HG02981 (cell line): ENCODE results near the gene VAV3.
"Not testable (repeated sequence)": the region's sequence is repeated elsewhere in the genome, so short reads cannot be mapped to it uniquely, and the experiment has no call there.

Source experiments
- ATAC-seq: cut with Tn5 transposase; IDR thresholded peaks from one replicate; pipeline ENCODE4 v1.9.1; 2021; ENCODE audit warnings: mild to moderate bottlenecking, moderate library complexity; ENCODE audit not compliant: unreplicated experiment

The VAV3 gene

DNA sequence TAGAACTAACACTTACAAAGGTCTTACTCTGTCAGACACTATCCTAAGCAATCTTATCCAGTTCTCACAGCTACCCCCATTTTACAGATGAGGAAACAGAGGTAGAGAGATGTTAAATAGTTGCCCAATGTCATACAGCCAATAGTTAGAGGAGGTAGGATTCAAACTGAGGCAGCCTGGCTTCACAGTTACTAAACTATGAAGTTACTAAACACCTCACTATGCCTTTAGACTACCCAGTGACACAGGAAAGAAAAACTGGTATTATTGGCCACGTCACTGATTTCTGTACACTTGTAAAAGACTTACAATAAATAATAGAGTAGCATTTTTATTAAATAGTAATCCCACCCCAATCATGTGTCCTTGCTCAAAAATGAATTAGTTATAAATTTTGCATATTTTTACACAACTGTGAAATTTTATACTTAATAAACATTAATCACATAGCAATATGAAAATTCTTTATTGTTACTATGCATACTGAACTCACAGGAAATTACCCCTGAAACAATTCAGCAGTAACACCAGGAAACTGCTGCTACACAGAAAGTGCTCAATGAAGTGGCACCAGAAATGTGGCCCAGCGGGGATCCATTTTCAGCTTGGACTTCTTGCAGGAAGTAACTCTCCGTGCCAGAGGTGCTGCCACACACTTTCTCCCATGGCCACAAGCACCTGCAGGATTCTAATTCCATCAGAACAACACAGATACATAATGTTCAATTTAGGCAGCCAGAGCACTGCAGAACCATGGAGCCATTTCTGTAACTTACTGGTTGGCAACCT, 69.4 kb downstream of the VAV3 start:
- no peak for ATAC-seq

DNA sequence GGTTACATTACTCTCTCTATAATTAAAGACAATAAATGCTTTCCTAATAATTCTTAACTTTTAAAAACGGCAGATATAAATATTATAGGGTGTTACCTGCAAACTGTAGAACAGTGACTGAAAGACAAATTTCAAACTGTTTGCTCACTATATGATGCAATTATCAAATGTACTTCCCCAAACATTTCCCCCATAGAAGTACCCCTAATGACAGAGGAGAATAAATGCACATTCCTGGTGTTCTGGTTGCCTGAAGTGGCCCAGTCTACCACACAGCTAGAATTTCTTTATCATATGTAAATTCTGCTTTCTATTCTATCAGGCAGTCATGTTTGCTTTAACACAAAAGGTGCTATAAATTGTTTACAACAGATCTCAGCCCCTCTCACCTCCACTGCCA, 70.4 kb downstream of the VAV3 start:
- ATAC-seq, result no peak

GRCh38 chr1:107893350-107893749, 71.6 kb downstream of the VAV3 start:
- ATAC-seq, result not testable (repeated sequence)

- no peak for ATAC-seq
Measured at GRCh38 chr1:107889524-107889923, 75.5 kb downstream of the VAV3 start.

DNA sequence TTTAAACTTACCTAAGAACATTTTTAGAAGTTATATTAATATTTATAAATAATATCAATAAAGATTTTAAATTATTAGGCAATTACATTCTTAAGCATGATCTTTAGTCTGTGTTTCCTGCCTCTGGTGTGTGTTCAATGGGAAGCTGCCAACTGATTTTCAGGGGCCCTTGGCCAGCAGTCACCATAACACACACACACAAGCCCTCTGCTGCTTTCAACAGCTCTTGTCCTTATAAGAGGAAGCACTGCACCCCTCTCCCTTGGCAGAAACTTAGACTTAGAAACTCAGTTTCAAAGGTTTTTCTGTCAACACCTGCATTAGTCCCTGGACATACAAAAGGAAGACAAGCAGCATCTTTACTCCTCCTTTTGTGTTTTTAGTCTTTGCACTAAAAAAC, 81.4 kb downstream of the VAV3 start:
- ATAC-seq, result no peak

DNA sequence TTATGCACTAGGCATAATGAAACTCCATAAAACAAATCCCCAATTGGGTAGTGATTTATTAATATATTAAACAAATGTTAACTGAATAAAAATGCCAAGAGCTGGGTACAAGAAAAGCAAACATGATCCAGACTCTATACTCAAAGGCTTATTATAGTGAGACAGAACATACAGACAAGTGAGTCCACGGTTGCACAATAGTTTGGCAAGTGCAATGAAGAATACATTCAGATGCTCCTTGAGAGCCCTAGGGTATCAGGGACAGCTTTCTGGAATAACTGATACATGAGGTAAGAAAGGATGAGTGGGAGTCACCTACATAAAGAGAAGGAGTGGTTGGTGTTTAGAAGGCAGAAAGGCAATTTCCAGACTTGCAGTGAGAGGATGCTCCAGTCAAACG, 85.1 kb downstream of the VAV3 start:
- ATAC-seq, result no peak

DNA sequence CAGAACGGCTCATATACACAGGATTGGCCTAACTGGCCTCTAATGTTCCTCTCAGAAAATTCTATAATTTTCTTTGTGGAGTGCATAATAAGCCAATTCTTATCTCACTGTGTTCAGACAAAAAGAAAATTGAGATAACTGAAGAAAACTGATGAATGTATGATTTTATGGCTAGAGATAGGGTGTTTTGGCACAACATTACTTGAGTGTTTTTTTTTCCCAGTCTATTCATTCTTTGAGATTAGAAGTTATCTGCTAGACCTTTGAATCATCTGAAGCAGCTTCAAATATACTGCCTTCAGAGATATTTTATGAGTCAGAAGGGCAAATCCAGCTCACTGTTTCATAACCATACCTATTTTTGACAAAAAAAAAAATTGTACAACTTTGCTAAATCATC, 85.6 kb downstream of the VAV3 start:
- no peak for ATAC-seq

DNA sequence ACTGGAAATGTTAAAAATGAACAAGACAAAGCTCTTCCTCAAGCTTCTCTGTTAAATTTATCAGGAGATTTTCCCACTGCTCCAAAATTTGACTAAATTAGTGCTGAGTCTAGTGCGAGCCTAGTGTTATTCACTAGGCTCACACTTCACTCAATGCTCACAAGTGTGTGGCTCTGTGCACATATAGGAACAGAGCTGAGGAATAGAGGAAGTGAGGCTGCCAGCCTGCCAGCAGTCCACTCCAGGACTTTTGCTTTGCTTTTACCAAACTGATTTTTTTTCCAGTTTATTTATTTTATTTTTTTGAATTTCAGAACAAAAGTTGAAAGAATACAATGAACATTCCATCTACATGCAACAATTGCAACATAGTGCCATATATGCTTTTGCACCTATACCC, 87.2 kb downstream of the VAV3 start:
- ATAC-seq, result no peak

GRCh38 chr1:107877092-107877491, 87.9 kb downstream of the VAV3 start:
- ATAC-seq, result no peak

DNA sequence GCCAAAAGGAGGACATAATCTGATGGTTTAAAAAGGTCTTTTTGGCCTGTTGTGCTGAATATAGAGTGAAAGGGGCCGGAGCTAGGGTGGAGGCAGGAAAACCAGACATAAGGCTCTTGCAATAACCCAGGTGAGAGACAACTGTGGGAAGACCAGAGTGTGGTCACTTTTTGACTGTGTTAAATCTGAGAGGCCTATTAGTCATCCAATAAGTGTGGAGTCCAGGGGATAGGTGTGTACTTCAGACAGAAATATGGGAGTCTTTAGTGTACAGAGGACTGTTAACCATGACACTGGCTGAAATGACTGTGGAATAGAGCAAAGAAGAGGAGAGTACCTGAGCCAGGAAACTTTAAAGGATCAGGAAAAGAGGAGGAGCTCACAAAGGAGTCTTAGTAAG, 89.3 kb downstream of the VAV3 start:
- ATAC-seq, result no peak

- ATAC-seq, result no peak
Measured at GRCh38 chr1:107874221-107874620, 90.8 kb downstream of the VAV3 start.

- ATAC-seq, result no peak
Measured at GRCh38 chr1:107871687-107872395, 93.1 kb downstream of the VAV3 start.

DNA sequence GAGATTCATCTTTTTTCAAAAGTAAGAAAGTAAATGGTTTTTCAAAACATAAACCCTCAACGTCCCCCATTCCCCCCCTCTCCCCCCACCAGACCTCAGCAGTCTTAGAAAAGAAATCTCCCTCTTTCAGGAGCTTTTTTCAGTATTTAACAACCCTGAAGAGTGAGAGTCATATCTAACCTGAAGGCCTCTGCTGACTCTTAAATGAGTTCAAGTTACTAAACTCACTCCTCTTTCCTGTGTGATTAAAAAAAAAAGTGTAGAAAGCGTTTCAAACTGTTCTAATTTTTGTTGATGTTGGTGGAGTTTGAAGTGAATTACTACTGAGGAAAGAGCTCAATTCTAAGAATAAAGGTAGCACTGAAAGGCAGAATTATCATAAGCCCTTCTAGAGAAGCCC, 93.7 kb downstream of the VAV3 start:
- ATAC-seq, result no peak

DNA sequence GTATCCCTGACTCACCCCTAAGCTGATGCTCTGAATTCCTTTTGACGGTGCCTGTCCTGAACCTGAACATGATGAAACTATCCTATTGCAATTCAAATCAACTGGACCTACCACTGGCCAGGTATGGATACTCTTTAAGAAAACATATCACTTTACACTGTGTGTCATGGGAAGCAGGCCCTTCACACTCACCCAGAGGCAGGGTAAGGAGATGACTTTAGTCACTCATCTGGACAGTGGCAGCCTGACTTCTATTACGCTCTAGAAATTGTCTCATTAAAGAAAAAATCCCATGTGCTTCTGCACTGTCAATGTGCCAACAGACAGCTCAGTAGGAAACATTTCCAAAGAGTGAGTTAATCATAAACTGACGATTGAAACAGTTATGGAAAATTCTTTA, 94.3 kb downstream of the VAV3 start:
- no peak for ATAC-seq

- ATAC-seq, result no peak
Measured at GRCh38 chr1:107867897-107868296, 97.1 kb downstream of the VAV3 start.

DNA sequence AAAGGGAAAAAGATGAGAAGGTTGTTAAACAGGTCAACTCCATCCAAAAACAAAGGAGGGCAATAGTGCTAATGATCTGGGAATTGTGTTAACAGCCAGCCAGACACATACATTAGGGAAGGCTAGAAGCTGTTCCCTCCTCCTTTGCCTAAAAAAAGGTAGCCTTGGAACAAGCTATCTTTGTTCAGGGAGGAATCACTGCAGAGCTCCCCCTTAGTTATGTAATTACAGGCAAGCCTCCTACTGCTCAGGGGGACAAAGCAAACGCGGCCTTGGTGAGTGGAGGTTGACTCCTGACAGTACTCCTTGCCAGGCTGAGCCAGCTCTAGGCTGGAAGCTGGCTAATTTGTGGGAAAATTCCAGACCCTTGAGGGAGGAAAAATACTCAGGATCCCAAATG, 97.6 kb downstream of the VAV3 start:
- no peak for ATAC-seq

DNA sequence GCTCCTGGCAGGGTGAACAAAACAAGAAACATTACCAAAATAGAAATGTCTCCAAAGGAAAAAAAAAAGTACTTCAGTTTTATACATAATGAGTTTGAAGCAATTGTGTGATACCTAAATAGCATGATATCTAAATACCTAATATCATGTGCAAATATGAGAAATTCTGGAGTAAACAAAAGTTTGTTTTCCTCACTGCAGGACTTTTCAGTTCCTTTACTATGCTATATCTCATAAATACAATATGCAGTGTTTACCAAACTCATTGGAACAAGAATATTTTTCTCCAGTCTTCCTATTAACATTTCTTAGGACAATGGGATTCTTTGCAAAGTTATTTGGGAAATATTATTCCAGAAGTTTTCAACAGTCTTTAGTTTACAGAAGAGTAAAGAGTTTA, 98.1 kb downstream of the VAV3 start:
- ATAC-seq, result no peak

- no peak for ATAC-seq
Measured at GRCh38 chr1:107865627-107866026, 99.4 kb downstream of the VAV3 start.

DNA sequence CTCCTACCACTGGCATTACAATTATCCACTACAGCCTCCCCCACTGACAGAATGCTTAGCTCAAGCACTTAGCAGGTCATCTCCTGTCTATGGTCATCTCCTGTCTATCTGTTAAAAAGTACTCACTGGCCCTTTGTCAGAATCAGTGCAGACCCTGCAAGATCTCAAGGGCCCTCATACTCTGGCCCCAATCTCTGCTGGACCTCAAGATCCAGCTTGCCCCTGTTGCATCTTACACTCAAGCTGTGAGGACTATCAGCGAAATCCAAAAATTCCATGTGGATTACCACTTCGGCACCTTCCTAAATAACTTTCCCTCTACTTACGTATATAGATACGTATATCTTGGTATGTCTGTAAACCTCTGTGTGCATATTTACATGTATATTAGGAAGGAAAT, 101.6 kb downstream of the VAV3 start:
- no peak for ATAC-seq

DNA sequence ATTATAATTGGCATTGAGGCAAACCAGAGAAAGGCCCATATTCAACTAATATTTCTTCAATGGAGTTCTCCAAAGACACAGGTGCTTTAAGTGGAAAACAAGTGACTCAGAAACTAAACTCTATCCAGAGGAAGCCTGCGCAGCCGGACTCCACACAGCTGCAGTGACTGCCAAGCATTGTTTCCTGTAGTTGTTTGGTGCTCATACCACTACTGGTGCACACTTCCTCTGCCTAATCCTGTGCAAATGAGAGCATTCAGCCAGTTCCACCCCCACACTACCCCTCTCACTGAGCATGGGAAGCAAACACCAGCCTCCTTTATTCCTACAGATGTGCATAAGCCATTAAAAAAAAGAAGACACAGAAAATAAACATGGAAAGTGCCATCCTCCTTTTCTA, 102.9 kb downstream of the VAV3 start:
- ATAC-seq, result no peak

DNA sequence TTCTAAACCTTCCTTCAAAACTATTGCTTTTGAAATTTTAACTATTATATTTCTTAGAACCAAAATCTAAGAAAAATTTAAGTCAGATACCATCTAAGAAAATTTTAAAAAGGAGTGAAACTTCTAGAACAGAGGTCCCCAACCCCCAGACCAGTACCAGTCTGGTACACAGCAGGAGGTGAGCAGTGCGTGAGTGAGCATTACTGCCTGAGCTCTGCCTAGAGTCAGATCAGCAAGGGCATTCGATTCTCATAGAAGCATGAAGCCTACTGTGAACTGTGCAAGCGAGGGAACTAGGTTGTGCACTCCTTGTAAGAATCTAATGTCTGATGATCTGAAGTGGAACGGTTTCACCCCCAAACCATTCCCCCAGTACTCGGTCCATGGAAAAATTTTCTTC, 106.7 kb downstream of the VAV3 start:
- no peak for ATAC-seq

DNA sequence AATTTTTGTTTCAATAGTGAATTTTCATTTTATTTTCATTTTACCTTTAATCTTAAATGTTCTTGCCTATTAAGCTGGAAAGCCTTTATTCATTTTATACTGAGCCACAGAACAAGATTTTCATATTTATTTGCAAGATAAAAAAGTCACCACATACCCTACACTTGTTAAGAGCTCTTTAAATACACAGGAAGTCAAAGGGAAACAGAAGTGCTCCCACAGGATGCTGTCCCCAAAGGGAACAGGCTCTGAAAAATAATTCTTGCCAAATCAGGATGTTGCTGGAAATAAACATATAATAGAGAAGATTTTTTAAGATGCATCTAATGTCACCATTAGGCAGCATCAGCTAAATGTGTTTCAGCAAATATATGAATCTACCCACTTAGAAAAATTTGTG, 113.6 kb downstream of the VAV3 start:
- ATAC-seq, result no peak
